HG03135 (cell line): Measurements from ENCODE around the gene LCN1.

Source experiments
- ATAC-seq: cut with Tn5 transposase; IDR thresholded peaks from one replicate; pipeline ENCODE4 v1.9.1; 2021; ENCODE audit warnings: mild to moderate bottlenecking, moderate library complexity; ENCODE audit not compliant: unreplicated experiment

LCN1 gene

DNA sequence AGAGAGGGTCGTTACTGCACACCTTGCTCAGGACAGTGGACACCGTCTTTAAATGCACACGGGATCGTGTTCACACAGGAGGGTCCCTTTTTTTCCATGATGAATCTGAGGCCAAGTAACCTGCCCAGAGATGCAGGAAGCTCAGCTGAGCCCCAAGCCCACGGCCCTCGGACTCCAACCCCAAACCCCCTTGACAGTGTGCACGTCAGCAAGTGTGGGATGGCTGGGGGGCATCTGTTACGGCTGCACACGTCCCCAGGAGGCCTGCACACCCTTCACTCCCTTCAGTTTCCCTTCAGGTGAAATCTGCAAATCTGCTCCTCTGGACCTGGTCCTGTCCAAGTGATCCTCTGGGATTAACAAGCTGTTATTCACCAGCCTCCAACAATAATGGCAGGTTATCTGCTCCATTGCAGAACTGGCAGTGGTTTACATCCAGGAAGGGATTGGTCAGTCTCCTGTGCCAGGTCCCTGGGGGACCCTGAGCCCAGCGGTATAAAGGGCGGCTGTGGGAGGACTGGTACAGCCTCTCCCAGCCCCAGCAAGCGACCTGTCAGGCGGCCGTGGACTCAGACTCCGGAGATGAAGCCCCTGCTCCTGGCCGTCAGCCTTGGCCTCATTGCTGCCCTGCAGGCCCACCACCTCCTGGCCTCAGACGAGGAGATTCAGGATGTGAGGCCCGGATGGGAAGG, at the start of gene LCN1:
Gene LCN1, plus strand, starts transcription at position 525 of the 692 bp plus-strand sequence. Its CDS starts 58 bp downstream, at position 583.
- ATAC-seq, result no peak

DNA sequence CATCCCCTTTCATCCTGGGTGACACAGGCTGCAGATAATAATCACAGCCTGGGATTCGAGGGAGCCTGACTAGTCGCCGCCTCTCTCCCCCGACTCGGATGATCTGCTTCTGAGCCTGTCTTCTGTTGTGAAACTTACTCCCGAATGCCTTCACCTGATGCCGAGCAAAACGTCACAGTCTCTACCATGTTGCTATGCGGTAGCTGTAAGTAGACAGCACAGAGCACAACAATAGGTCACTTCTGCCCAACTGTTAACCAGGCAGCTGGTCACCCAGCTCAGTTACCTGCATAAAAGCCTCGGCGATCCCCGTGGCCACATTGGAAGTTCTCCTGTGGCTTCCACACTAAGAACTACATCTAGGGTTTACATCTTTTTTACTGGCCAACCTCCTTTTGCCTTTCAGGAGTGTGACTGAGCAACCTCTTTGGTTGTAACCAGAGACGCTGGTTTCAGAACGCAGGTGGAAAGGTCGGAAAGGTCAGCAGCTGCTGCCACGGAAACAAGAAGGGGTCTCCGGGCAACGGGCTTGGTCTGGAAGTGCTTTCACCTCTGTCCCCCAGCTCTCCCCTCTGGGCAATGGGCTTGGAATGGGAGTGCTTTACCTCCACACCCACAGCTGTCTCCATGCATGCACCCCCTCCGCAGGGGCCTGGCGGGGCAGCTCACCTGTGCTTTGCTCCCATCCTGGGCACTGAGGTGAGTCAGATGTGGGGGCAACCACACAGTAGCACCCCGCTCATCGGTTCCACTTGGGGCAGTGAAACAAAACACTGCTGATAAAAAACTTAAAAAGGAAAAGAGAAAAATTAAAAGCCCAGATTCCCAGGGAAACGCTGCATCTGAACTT, 49.2 kb upstream of the LCN1 start:
- ATAC-seq, result no peak

DNA sequence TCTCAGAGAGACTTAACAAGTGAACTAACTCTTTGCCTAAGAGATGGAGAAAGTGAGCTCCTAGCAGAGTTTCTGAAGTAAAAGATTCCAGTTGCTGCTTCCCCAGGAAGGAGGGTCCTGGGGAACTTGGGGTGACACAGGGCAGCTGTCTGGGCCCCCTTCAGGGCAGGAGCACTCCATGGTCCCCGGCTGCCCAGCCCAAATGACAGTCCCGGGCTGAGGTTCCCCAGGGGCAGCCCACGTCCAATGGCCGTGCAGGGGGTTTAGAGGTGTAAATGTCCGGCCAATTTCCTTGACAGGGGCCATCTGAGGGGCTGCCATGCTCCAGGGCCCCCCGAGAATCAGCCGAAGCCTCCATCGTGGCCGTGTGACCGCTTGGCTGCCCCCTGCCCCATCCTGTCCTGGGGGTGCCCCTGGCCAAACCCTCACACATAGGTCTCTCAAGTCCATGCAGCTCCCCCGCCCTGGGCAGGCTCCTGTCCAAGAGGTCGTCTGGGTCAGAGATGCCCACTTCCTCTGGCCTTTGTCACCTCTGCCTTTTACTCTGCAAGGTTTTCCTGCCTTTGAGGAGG, 47.2 kb upstream of the LCN1 start:
- no peak for ATAC-seq

DNA sequence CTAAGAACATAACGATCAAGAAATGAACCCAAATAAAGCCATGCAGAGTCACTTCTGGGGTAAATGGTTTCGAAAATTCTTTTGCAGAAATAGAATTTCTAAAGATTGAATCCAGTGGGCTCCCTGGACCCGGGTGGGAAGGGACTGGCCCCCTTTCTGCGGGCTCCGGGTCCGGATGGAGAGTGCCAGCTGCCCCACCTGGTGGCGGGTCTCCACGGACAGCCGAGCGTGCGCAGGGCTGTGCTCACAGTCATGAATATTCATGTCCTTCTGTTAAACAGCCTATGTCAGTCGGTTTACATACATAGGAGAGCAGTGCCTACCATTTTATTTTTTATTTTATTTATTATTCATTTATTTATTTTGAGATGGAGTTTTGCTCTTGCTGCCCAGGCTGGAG, 46.3 kb upstream of the LCN1 start:
- no peak for ATAC-seq

DNA sequence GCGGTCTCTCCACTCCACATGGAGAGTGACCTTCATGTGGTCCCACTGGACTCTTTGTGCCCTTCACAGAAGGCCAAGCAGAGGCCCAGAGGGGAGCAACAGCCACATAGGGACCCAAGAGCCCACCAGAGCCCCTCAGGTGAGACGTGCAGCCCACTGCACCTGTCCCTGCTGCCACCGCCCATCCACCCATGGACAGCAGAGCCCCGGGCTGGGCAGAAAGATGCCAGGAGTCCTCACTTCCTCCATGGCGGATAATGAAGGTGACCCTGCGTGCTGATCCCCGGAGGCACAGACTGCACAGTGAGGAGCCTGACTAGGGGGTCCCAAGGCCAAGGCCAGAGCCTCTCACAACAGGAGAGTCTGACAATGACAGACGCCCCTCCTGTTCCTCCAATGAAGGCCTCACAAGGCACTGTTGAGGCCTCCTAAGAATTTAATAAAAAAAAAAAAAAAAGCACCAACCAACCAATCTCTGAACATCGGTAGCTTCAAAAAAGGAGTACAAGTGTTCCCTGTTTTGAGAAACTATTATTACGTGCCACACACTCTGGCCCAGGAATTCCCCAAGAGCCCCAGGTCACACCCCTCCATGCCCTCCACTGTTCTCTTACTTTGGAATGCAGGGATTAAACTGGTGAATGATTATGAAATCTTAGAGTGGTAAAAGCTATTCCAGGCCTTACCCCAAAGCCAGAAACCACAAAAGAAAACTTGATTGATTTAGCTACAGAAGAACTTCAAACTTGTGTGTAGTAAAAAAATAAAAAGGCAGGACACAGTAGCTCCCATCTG, 44.5 kb upstream of the LCN1 start:
- ATAC-seq, result no peak

DNA sequence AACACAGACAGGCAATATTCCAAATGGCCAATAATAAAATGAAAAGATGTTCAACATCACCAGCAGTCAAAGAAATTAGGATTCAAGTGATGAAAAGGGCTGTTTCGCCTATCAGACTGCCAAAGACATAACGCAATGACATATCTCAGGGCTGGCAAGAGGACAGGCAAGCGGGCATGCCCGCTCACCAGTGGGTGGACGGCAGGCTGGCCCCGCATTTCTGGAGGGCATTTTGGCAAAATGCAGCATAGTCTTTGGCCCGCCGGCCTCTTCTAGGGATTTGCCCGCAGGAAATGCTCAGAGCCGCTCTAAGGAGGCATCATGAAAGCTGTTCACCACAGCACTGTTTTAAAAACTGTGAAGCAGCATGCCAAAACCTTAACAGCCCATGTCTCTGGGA, 43.0 kb upstream of the LCN1 start:
- ATAC-seq, result no peak

DNA sequence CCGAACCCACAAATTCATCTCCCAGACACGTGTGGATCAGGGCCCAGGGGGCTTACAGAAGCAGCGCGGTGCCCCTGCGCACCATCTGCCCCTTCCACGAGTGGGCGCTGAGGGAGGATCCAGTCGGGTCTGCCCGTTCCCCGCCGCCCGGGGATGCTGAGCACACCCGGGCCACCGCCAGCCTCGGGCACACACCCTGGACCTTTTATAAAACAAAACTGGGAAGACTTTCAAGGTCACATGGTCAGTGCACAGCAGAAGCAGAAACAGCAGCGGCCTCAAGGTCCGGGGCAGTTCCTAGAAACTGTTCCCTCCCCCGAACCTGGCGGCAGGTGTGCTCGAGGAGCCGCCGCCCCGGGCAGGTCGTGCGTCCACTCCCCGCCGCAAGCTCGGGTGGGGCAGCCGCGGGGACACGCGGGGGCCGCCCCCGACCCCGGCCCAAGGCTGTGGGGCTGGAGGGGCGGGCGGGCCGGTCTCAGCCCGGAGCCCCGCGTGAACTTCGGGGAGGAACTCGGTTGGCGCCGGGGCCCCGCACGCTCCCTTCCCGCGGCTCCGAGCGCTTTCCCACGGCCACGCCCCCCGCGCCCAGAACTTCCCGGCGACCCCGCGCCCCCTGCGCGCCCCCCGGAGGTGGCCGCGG, 42.3 kb upstream of the LCN1 start:
- no peak for ATAC-seq

DNA sequence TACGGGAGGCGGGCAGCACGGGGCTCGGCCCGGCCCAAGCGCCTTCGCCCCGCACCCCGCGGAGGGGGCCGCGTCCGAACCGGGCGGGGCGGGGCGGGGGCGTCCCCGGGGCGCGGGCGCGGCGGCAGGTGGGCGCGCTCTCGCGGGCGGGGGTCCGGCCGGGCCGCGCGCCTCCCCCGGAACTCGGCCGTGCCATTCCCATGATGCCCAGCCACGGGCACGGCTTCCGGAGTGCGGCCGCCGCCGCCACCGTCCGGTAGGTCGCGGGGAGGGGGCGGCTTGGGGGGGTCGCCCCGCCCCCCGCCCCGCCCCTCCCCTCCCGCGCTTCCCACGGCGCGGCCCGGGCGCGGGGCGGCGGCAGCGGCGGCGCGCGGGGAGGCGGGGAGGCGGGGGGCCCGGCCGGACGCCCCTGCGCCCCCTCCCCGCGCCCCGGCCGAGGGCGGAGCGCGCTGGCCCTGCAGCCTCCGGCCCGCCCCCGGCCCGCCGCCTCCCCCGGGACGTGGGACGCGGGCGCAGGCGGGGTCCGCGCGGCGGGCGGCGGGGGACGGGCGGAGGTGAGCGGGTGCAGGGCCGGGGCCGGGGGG, 41.7 kb upstream of the LCN1 start, which contains the start of gene PPP1R26:
Gene PPP1R26, plus strand, starts transcription at position 314 of the 584 bp plus-strand sequence. CDS start 4,729 bp downstream, outside the sequence.
- no peak for ATAC-seq

DNA sequence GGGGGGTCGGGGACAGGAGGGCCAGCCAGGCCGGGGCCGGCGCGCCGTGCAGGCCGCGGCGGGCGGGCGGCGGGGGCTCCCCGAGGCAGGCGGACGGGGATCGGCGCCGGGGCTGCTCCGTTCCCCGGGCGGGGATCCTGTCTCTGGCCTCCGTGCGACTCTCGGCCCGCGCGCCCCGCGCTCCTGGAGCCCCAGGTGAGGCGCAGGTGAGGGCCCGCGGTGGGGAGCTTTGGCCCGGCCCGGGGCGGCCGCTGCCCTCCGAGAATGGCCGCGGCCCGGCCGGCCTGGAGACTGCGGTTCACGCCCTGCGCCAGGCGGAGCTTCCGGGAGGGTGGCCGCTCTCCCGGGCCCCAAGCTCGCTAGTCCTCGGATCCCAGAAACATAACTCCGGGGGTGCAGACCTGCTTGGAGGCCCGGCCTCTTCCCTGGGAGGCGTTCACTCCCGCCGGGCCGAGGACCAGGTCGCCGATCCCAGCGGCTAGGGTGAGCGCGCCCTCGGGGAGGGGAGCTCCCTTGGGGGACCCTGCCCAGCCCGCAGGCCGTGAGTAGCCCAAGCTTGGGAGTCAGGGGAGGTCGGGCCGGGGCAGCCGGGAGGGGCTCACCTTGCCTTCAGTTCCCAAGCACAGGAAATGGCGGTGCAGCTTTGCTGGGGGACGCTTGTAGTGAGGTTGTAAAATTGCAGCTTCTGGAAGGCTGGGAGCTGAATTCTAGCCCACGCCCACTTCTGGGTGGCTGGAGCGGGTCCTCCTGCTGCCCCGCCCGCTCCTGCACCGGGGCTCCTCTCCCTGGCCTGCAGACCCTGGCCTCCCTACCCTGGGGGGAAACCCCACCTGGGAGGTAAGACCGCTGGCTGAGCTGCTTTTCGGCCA, 40.9 kb upstream of the LCN1 start:
- no peak for ATAC-seq

DNA sequence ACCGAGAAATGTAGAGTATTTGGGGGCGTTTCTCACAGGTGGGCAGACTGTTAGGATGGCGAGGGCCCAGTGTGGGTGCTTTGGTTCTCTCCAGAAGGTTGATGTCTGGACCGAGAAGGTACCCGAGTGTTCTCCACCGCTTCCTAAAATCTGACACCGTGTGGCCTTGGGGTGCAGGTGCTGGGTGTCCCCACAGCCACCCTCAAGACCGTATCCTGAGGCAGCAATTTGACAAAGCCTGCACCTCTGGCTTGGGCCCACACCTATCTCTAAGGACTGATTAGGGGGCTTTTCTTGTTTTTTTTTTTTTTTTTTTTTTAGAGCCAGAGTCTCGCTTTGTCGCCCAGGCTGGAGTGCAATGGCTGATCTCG, 40.3 kb upstream of the LCN1 start:
- no peak for ATAC-seq

DNA sequence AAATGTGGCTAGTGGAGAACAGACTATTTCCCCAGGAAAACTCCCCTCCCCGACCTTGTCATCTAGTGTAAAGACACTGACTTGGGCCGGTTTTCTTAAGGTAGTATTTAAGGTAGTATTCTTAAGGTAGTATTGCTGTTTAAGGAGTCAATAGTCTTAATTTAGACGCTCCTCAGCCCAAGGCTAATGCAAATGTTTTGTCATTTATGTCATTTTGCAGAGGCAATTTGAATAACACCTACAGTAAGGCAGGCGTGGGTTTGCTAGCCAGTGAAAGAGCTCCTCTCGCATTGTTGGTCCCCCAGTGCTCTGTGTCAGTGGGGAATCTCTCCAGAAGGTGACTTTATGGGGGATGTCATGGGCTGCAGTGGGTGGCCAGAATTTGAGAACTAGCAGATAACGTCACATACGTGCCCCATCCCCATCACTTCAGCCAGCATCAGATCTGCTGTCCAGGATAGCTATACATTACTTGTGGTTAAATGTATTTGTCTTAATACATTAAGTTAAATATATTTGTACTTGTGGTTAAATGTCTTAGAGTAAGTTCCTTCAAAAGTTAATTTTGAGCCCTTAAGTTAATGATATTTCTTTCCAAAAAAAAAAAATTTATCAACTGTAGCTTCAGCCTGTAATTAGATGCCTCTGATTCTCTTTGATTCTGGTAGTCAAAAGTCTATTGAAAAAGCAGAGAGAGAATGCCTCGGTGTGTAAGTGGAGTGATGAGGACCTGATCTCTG, 39.1 kb upstream of the LCN1 start:
- no peak for ATAC-seq

DNA sequence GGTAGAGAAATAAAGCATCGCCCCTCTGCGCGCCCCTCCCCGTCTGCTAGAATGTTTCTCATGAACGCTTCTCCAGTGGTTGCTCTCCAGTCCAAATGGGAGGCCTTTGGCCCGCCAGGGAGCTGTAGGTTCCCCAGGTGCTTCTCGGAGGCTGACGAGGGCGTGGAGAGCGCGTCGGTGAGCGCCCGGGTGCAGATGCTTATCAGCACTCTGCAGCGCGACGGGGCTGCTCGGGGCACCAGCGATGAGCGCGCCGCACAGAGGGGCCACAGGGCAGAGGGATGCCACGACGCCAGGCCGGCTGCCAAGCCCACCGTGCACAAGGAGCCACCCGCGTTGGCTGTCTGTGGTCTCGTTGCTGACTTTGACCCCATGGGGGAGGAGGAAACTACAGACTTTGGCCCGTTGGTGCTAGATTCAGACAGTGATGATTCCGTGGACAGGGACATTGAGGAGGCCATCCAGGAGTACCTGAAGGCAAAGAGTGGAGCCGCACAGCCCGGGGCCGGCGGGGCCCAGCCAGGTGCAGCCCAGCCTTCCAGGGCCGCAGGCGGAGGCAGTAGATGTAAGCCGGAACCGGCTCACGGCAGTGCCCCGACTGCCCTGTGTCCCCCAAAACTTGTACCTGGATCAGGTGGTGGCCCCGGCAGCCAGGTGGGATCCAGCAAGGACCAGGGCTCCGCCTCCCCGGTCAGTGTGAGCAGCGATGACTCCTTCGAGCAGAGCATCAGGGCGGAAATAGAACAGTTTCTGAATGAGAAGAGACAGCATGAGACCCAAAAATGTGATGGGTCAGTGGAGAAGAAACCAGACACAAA, 36.6 kb upstream of the LCN1 start:
- ATAC-seq, result no peak

DNA sequence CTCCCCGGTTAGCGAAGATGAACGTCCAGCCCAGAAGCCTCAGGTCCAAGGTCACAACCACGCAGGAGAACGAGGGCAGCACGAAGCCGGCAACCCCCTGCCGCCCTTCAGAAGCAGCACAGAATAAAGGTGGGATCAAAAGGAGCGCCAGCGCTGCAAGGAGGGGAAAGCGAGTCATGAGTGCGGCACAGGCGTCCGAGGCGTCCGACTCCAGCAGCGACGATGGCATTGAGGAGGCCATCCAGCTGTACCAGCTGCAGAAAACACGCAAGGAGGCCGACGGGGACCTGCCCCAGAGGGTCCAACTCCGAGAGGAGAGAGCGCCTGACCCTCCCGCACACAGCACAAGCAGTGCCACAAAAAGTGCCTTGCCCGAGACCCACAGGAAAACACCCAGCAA, 35.9 kb upstream of the LCN1 start:
- ATAC-seq, result no peak

DNA sequence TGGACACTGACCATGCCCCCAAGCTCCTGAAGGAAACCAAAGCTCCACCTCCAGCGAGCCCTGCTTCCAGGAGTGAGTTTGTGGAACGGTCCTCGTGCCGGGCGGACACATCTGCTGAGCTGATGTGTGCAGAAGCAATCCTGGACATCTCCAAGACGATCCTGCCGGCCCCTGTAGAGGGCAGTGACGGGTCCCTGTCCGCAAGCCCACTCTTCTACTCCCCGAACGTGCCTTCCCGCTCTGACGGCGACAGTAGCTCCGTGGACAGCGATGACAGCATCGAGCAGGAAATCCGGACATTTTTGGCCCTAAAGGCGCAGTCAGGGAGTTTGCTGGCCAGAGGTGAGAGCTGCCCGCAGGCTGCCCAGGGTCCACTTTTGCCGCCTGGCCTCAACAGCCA, 35.4 kb upstream of the LCN1 start:
- ATAC-seq, result no peak

DNA sequence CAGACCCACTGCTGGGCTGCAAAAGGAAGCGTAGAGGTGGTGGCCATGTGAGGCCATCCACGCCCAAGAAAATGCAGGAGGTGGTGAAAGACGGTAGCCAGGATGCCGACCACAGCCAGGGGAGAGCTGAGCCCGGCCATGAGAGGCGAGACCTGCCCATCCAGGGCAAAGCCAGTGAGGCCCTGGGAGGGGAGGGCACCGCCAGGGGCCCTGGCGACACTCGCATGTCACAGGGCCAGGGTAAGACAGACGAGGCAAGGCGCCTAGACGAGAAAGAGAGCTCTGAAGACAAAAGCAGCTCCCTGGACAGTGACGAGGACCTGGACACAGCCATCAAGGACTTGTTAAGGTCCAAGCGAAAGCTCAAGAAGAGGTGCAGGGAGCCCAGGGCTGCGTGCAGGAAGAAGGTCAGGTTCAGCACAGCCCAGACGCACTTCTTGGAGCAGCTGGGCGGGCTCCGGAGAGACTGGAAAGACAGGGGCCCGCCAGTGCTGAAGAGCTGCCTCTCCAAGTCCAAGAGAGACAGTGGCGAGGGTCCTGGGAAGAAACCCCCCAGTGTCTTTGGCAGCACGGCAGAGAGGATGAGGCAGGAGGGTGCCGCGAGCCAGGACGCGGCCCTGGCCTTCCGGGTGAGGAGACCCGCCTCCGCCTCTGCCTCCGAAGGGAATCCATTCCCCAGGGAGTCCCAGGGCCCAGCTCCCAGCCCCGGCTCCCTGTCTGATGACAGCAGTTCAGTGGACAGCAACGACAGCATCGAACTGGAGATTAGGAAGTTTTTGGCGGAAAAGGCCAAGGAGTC, 34.8 kb upstream of the LCN1 start:
- ATAC-seq, result no peak

DNA sequence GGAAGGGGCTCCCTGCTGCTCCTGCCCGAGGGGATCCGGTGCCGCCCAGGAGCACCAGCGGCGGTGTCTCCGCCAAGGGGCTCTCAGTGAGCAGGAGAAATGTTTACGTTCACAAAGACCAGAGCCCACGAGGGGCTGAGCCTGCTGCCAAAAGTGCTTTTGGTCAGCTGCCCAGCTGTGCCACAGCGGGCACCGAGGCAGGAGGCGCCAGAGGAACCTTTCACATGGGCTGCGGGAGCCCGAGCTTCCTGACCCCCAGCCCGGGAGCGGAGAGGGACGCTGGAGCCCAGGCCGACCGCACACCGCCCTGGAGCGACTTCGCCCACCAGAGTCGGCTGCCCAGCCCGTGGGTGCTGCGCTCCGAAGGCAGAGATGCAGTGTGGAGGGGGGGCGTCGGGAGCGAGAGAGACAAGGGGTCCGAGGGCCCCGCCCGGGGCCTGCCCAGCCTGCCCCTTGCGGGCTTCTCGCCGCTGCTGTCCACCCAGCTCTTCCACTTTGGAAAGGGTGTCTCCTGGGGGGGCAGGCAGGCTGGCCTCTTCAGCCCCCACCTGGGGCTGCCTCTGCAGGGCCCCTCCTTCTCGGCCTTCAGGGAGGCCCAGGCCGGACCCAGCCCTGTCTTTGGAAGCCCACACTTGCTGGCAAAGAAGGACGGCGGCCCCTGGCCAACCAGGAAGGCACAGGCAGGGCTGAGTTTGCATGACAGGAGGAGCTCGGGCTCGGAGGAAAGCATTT, 33.8 kb upstream of the LCN1 start:
- ATAC-seq, result no peak

DNA sequence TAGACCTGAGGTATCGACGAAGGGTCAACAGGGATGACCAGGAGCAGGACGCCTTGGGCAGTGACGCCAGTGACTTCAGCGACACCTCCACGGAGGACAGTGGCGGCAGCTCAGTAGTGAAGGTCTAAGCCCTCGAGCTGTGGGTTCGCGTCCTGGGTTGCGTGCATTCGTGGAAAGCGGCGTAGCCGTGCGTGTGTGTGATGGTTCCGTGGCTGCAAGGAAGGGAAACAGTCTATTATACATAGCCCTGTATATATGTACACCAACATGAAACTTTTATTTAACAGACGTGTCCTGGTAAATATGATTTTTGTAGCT, 33.3 kb upstream of the LCN1 start:
- ATAC-seq, result no peak
